ENCODE results near the gene FAM89B. TPM values are rescaled to one million over a fixed set of nuclear protein-coding genes. Genes with fewer than 3 reads are reported as not detected.
A peak's percentile ranks its signal among the peaks of the same experiment; 100 is the strongest.

The FAM89B gene
- total and polyA plus RNA-seq, 2 donors (not counting 3 experiments of a cell fraction or from before 2014, with no cell fraction given): 63.1 to 153 TPM

DNA sequence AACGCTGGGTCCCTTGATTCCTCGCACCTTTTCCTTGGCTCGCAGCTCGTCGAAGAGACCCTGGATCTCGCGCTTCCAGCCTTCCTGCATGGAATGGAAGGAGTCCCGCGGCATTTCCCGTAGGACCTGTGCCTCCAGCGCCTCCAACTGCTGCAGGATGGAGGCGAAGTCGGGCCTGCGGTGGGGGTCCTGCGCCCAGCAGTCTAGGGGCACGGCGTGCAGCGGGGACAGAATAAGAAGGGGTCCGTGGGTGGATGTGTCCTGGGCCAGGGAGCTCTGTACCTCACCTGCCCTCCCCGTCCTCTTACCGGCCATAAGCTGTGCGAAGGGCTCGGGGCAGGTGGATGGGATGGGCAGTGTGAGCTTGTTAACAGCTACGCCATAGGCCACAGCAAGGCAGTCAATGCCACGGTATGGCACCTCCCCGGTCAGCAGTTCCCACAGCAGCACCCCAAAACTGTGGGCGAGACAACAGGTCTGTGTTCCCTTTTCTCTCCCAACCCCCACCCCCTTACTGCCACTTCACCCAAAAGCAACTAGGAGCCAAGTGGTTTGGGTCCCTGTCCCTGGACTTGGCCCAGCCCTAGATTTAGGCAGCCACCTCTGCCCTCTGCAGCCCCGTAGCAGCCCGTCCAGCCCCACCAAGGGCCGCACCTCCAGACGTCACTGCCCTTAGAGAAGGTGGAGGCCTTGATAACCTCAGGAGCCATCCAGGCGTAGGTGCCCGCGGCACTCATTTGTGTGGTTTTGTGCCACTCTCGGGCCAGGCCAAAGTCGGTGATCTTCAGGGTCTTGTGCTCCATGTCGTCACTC is 35.5 kb downstream of the FAM89B start:
- no peaks in the 10 kb centered on the region for H3K27me3 ChIP-seq (ENCODE audit: control insufficient read depth in 2 of 2, insufficient read depth in 2 of 2, low read length in 2 of 2)
- peak; percentile 38 for FAIRE-seq
- H3K9me3 ChIP-seq (replicated peaks; ENCODE audit: control insufficient read depth, insufficient read depth, low read length): no peaks in the 10 kb centered on the region
- peak overlapping the region; percentile 5 for H3K4me2 ChIP-seq (ENCODE audit: insufficient read depth, low read length)
- H3K4me1 ChIP-seq (ENCODE audit: control insufficient read depth, extremely low read depth, insufficient read depth, low read length): peaks cover 49% of the 10 kb centered on the region
- H3K79me2 ChIP-seq (ENCODE audit: control insufficient read depth, insufficient read depth, low read length): peaks cover 48% of the 10 kb centered on the region
- no peak overlapping the region for H3K9ac ChIP-seq (replicated peaks; ENCODE audit: extremely low read depth, insufficient read depth, low read length)
- peaks cover 15 to 54% of the 10 kb centered on the region in 2 experiments for H3K36me3 ChIP-seq (ENCODE audit: control insufficient read depth in 2 of 2, extremely low read depth in 1 of 2, insufficient read depth in 2 of 2, low read length in 2 of 2)
- no peak overlapping the region for H3K4me3 ChIP-seq (replicated peaks in 1 of 3; ENCODE audit: insufficient read depth in 1 of 3, low read depth in 1 of 3, low read length in 3 of 3)
- no peak overlapping the region for H2AFZ ChIP-seq (ENCODE audit: low read depth, low read length)
- ChIA-PET POLR2A (interaction anchor here (0.6 kb wide), 1 partner anchor 188 kb away, joined by 3 read pairs; no protein-coding TSS in a partner anchor), CTCF (interaction anchor here (0.9 to 2.4 kb wide), 7 partner anchors 10 to 68 kb away, joined by 3 to 19 read pairs (median 5); partner anchors contain the start of gene FAM89B)
- no peak overlapping the region for H3K27ac ChIP-seq (ENCODE audit: insufficient read depth, low read depth, low read length)
- no peaks in the 10 kb centered on the region for H4K20me1 ChIP-seq (replicated peaks; ENCODE audit: control insufficient read depth, extremely low read depth, insufficient read depth, low read length)
- intact Hi-C loops (cut with micrococcal nuclease): loop anchor here (1.0 kb wide), 2 partner anchors 7 to 15 kb away; partner anchors contain the start of gene PCNX3
- no peaks in the 10 kb centered on the region for H3K9me1 ChIP-seq (replicated peaks; ENCODE audit: control insufficient read depth, extremely low read depth, insufficient read depth, low read length)
- TSS peak; percentile 24 for BruUV-seq (replicated peaks)
- dilution Hi-C loops (cut with MboI; ENCODE audit: extremely low pct_ligation_motif_present, low sequenced_read_pairs): no loop called here
- TF ChIP-seq POLR2A (IDR thresholded peaks at IDR 0.05; ENCODE audit: low read depth, low read length) (no peak), GATA2 (IDR thresholded peaks at IDR 0.05; ENCODE audit: insufficient read depth, insufficient read length, low read depth, low read length) (no peak), EZH2 (IDR thresholded peaks at IDR 0.05; ENCODE audit: borderline replicate concordance, low read depth, low read length, severe bottlenecking) (no peak), POLR2AphosphoS5 (IDR thresholded peaks at IDR 0.05; ENCODE audit: insufficient read depth, low read depth, low read length) (no peak), MYC (IDR thresholded peaks at IDR 0.05; ENCODE audit: low read depth, low read length) (no peak), JUN (IDR thresholded peaks at IDR 0.05; ENCODE audit: borderline replicate concordance, insufficient read depth, insufficient read length, low read depth) (no peak), MAX (IDR thresholded peaks at IDR 0.05; ENCODE audit: insufficient read depth, insufficient read length) (no peak)
- TF ChIP-seq, protein P1, sequence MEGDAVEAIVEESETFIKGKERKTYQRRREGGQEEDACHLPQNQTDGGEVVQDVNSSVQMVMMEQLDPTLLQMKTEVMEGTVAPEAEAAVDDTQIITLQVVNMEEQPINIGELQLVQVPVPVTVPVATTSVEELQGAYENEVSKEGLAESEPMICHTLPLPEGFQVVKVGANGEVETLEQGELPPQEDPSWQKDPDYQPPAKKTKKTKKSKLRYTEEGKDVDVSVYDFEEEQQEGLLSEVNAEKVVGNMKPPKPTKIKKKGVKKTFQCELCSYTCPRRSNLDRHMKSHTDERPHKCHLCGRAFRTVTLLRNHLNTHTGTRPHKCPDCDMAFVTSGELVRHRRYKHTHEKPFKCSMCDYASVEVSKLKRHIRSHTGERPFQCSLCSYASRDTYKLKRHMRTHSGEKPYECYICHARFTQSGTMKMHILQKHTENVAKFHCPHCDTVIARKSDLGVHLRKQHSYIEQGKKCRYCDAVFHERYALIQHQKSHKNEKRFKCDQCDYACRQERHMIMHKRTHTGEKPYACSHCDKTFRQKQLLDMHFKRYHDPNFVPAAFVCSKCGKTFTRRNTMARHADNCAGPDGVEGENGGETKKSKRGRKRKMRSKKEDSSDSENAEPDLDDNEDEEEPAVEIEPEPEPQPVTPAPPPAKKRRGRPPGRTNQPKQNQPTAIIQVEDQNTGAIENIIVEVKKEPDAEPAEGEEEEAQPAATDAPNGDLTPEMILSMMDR (IDR thresholded peaks at IDR 0.05; ENCODE audit: extremely low read depth in 1 of 2, insufficient read depth in 1 of 2, low read depth in 1 of 2, low read length in 2 of 2): no peak
- DNase-seq (ENCODE audit: low read depth, low spot score): no peak

Measured in endothelial cell of umbilical vein (primary cell).